B cell (primary cell): ENCODE data around the gene RELB. TPM values are rescaled to one million over a fixed set of nuclear protein-coding genes. Genes with fewer than 3 reads are reported as not detected.

Experiments used
- ATAC-seq: fragments of 200-7000 bp; cut with Tn5 transposase; one replicate; pipeline ENCODE4 v1.10.0; 2021; ENCODE audit warnings: low read depth, mild to moderate bottlenecking, moderate number of reproducible peaks, moderate library complexity
- CTCF ChIA-PET: fragments of 350-600 bp; sonication (Branson Sonifier 250); formaldehyde crosslinking; loops from one replicate; lab custom pipeline; 2021; ENCODE audit warnings: antibody characterized with exemption, inconsistent platforms; lab: Charles Lee
- POLR2A ChIA-PET: fragments of 350-600 bp; sonication (Branson Sonifier 250); formaldehyde crosslinking; loops from one replicate; lab custom pipeline; 2021; ENCODE audit warnings: antibody characterized with exemption; lab: Charles Lee
- DNase-seq: peaks from one replicate; pipeline ENCODE4 v3.0.0; 2013
- H2AFZ ChIP-seq: 2 replicates; pipeline ENCODE4 v1.6.1; 2012; ENCODE audit warnings: mild to moderate bottlenecking, low read depth, low read length; ENCODE audit not compliant: insufficient read depth, poor library complexity, severe bottlenecking
- H3K27ac ChIP-seq, 2 donors: 1 replicate in 1 of 2; 2 replicates in 1 of 2; pipeline ENCODE4 v1.5.1; 2012 to 2013; ENCODE audit warnings: low read length in 2 of 2, mild to moderate bottlenecking in 2 of 2, moderate library complexity in 1 of 2
- H3K27me3 ChIP-seq, 4 experiments: fragments of 200-600 bp in 1 of 4; sonication (generic) in 1 of 4; replicated peaks in 1 of 4; 1 replicate in 2 of 4; 2 replicates in 2 of 4; pipeline versions ENCODE4 v1.6.1 to v1.7.0; 2013 to 2016; ENCODE audit warnings: low read length in 3 of 4, mild to moderate bottlenecking in 2 of 4, mixed read lengths in 1 of 4, moderate library complexity in 1 of 4; ENCODE audit not compliant: insufficient read depth in 4 of 4, control insufficient read depth in 3 of 4; ENCODE audit errors: control extremely low read depth in 1 of 4
- H3K36me3 ChIP-seq, 2 experiments: replicated peaks in 1 of 2; 1 replicate in 1 of 2; 2 replicates in 1 of 2; pipeline versions ENCODE4 v1.6.1 to v1.7.1; 2013; ENCODE audit warnings: low read length in 1 of 2; ENCODE audit not compliant: insufficient read depth in 2 of 2, control insufficient read depth in 1 of 2; ENCODE audit errors: control extremely low read depth in 1 of 2, extremely low read depth in 1 of 2
- H3K4me1 ChIP-seq, 2 donors: fragments of 200-600 bp in 1 of 2; sonication (generic) in 1 of 2; 1 replicate in 1 of 2; 2 replicates in 1 of 2; pipeline versions ENCODE4 v1.5.1 to v1.6.1; 2013 to 2017; ENCODE audit warnings: low read length in 2 of 2; ENCODE audit not compliant: control insufficient read depth in 2 of 2, insufficient read depth in 2 of 2
- H3K4me2 ChIP-seq: replicated peaks from 2 replicates; pipeline ENCODE3; 2012; ENCODE audit warnings: mild to moderate bottlenecking, low read depth, low read length; ENCODE audit not compliant: poor library complexity, severe bottlenecking
- H3K4me3 ChIP-seq, 5 experiments: fragments of 200-600 bp in 1 of 5; sonication (generic) in 1 of 5; 1 replicate in 3 of 5; 2 replicates in 2 of 5; pipeline versions ENCODE4 v1.5.1 to v1.7.0; 2011 to 2016; ENCODE audit warnings: low read length in 4 of 5, mild to moderate bottlenecking in 4 of 5, low read depth in 2 of 5, control low read depth in 1 of 5, moderate library complexity in 1 of 5; ENCODE audit not compliant: insufficient read depth in 1 of 5; ENCODE audit errors: control extremely low read depth in 1 of 5, extremely low read depth in 1 of 5
- H3K79me2 ChIP-seq: fragments of 200-600 bp; sonication (generic); one replicate; pipeline ENCODE4 v1.6.0; 2016; ENCODE audit warnings: low read length; ENCODE audit not compliant: control insufficient read depth, insufficient read depth
- H3K9ac ChIP-seq: fragments of 200-600 bp; sonication (generic); 2 replicates; pipeline ENCODE4 v1.6.1; 2017; ENCODE audit warnings: mild to moderate bottlenecking, low read length, moderate library complexity
- H3K9me3 ChIP-seq, 3 donors: one replicate each; pipeline versions ENCODE4 v1.6.1 to v1.7.1; 2013; ENCODE audit warnings: low read length in 2 of 3; ENCODE audit not compliant: control insufficient read depth in 2 of 3, insufficient read depth in 1 of 3; ENCODE audit errors: control extremely low read depth in 1 of 3
- H4K20me1 ChIP-seq: 2 replicates; pipeline ENCODE4 v1.6.0; 2012; ENCODE audit warnings: mild to moderate bottlenecking, low read length; ENCODE audit not compliant: insufficient read depth, control insufficient read depth, poor library complexity, severe bottlenecking
- H3K27ac Mint-ChIP-seq: one replicate; pipeline ENCODE4 v1.8.0; 2021; ENCODE audit warnings: mixed read lengths
- H3K27me3 Mint-ChIP-seq: one replicate; pipeline ENCODE4 v1.8.0; 2021; ENCODE audit warnings: mixed read lengths
- H3K4me1 Mint-ChIP-seq: one replicate; pipeline ENCODE4 v1.8.0; 2021; ENCODE audit warnings: mixed read lengths
- H3K4me3 Mint-ChIP-seq: one replicate; pipeline ENCODE4 v1.8.0; 2021; ENCODE audit warnings: mixed read lengths
- H3K9me3 Mint-ChIP-seq: one replicate; pipeline ENCODE4 v1.8.0; 2022; ENCODE audit warnings: mixed read lengths; ENCODE audit not compliant: insufficient read depth
- EZH2 ChIP-seq: IDR thresholded peaks from 2 replicates; pipeline ENCODE4 v1.6.1; 2012; ENCODE audit warnings: borderline replicate concordance, low read depth, mild to moderate bottlenecking, moderate library complexity, low read length; ENCODE audit not compliant: insufficient read depth, poor library complexity, severe bottlenecking
- WGBS: methylation state at CpG from one replicate; pipeline ENCODE4 v1.1.5; 2013; ENCODE audit warnings: missing lambda C conversion rate; ENCODE audit not compliant: insufficient coverage; 5-methylcytosine and 5-hydroxymethylcytosine counted together
- intact Hi-C: fragments of 100-400 bp; cut with micrococcal nuclease; formaldehyde crosslinking; loops from one replicate; pipeline ENCODE4 v1.10.0; 2022
- polyA plus RNA-seq: library from polyadenylated mRNA; depleted of rRNA; stranded (reverse); fragments of >200 nt; gene quantifications from 2 replicates; pipeline ENCODE4 v1.2.3, GENCODE V29; 2012
- total RNA-seq, 2 donors: library from RNA; stranded (reverse); fragments of 120-200 nt in 1 of 2; gene quantifications; 1 replicate in 1 of 2; 2 replicates in 1 of 2; pipeline versions ENCODE4 v1.2.3 to v1.2.4, GENCODE V29; 2013 to 2022
- TF ChIP-seq, protein P1 (sequence below): fragments of 200-600 bp; IDR thresholded peaks from one replicate; pipeline ENCODE4 v1.8.0; 2022; ENCODE audit warnings: antibody characterized with exemption, mild to moderate bottlenecking

The RELB gene
- total and polyA plus RNA-seq, 2 donors (not counting 1 experiment from before 2014, with no cell fraction given), result 63.8 to 106 TPM

- ChIA-PET POLR2A (no interaction called here), CTCF (no interaction called here)
- H3K27me3 Mint-ChIP-seq, result no peaks in the 10 kb centered on the region
- DNase-seq (no peak), ATAC-seq (no peak)
- TF ChIP-seq, protein P1, sequence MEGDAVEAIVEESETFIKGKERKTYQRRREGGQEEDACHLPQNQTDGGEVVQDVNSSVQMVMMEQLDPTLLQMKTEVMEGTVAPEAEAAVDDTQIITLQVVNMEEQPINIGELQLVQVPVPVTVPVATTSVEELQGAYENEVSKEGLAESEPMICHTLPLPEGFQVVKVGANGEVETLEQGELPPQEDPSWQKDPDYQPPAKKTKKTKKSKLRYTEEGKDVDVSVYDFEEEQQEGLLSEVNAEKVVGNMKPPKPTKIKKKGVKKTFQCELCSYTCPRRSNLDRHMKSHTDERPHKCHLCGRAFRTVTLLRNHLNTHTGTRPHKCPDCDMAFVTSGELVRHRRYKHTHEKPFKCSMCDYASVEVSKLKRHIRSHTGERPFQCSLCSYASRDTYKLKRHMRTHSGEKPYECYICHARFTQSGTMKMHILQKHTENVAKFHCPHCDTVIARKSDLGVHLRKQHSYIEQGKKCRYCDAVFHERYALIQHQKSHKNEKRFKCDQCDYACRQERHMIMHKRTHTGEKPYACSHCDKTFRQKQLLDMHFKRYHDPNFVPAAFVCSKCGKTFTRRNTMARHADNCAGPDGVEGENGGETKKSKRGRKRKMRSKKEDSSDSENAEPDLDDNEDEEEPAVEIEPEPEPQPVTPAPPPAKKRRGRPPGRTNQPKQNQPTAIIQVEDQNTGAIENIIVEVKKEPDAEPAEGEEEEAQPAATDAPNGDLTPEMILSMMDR, result no peak
- no peak for TF ChIP-seq EZH2
- 100% methylated on average over 5 of the region's 6 CpGs for WGBS
- H3K4me3 ChIP-seq, result no peak overlapping the region
- H3K79me2 ChIP-seq, result peaks cover 38% of the 10 kb centered on the region
- H2AFZ ChIP-seq, result no peak overlapping the region
- no peaks in the 10 kb centered on the region for H3K27me3 ChIP-seq
- H3K27ac ChIP-seq, result no peak overlapping the region
- H3K9me3 ChIP-seq, result peaks cover 0 to 6% (median 0%) of the 10 kb centered on the region in 3 donors
- H3K4me1 ChIP-seq, result peaks cover 14 to 21% of the 10 kb centered on the region in 2 donors
- H3K4me3 Mint-ChIP-seq, result no peak overlapping the region
- H3K36me3 ChIP-seq, result peaks cover 15 to 69% of the 10 kb centered on the region in 2 experiments
- H3K4me1 Mint-ChIP-seq, result peaks cover 21% of the 10 kb centered on the region
- peaks cover 18% of the 10 kb centered on the region for H4K20me1 ChIP-seq
- no peak overlapping the region for H3K9ac ChIP-seq
- no peaks in the 10 kb centered on the region for H3K9me3 Mint-ChIP-seq
- H3K27ac Mint-ChIP-seq, result no peak overlapping the region
- no peak overlapping the region for H3K4me2 ChIP-seq
- intact Hi-C loops, result loop anchor here (5.0 kb wide), 1 partner anchor 57 kb away; the partner anchor contains the start of gene PPP1R37
Observed at GRCh38 chr19:45035755-45036154, 34.5 kb downstream of the RELB start.

GRCh38 chr19:45037393-45038169 lies 36.3 kb downstream of the RELB start:
- DNase-seq, result peak; percentile 37
- POLR2A ChIA-PET, result interaction anchor here (1.1 to 3.1 kb wide), 4 partner anchors 10 to 55 kb away, joined by 3 to 26 read pairs (median 8); partner anchors contain the start of gene PPP1R37
- Histone ChIP-seq H4K20me1 (peaks cover 37% of the 10 kb centered on the region), H3K36me3 (peaks cover 11 to 72% of the 10 kb centered on the region in 2 experiments), H3K4me1 (peaks cover 26 to 35% of the 10 kb centered on the region in 2 donors), H3K27me3 (no peaks in the 10 kb centered on the region), H3K9ac (no peak overlapping the region), H3K79me2 (peaks cover 56% of the 10 kb centered on the region), H3K9me3 (peaks cover 0 to 6% (median 0%) of the 10 kb centered on the region in 3 donors), H3K27ac (peak overlapping the region in 1 of 2 donors; percentile 23), H3K4me2 (no peak overlapping the region), H2AFZ (no peak overlapping the region), H3K4me3 (no peak overlapping the region)
- no peak for ATAC-seq
- Mint-ChIP-seq H3K27ac (peak overlapping the region; percentile 46), H3K9me3 (no peaks in the 10 kb centered on the region), H3K4me1 (peaks cover 35% of the 10 kb centered on the region), H3K27me3 (no peaks in the 10 kb centered on the region), H3K4me3 (peak overlapping the region; percentile 65)
- intact Hi-C loops, result loop anchor here (5.0 kb wide), 1 partner anchor 55 kb away; the partner anchor contains the start of gene PPP1R37
- TF ChIP-seq EZH2, result no peak
- TF ChIP-seq, protein P1, result no peak
- CTCF ChIA-PET, result interaction anchor here (1.4 to 5.1 kb wide), 5 partner anchors 10 to 48 kb away, joined by 6 to 24 read pairs (median 19); no protein-coding TSS in a partner anchor
- WGBS, result 96% methylated on average over 26 of the region's 37 CpGs
